Hindlimb muscle (tissue), 1 donor: ENCODE results near the gene PUS1. TPM values are rescaled to one million over a fixed set of nuclear protein-coding genes. Genes with fewer than 3 reads are reported as not detected.
"Not testable (repeated sequence)": the region's sequence is repeated elsewhere in the genome, so short reads cannot be mapped to it uniquely, and the experiment has no call there.

Experiments
- DNase-seq: peaks from one replicate; pipeline ENCODE4 v3.0.0-alpha.2; 2013
- polyA plus RNA-seq: library from polyadenylated mRNA; unstranded; fragments of 120-200 nt; gene quantifications from one replicate; pipeline ENCODE4 v1.2.1, GENCODE V29; 2013; ENCODE audit not compliant: insufficient read length

Gene PUS1
- polyA plus RNA-seq, 1 donor = 14.1 TPM

- DNase-seq = no peak
These were observed 11.1 kb downstream of the PUS1 start for GRCh38 chr12:131940141-131940547.

DNA sequence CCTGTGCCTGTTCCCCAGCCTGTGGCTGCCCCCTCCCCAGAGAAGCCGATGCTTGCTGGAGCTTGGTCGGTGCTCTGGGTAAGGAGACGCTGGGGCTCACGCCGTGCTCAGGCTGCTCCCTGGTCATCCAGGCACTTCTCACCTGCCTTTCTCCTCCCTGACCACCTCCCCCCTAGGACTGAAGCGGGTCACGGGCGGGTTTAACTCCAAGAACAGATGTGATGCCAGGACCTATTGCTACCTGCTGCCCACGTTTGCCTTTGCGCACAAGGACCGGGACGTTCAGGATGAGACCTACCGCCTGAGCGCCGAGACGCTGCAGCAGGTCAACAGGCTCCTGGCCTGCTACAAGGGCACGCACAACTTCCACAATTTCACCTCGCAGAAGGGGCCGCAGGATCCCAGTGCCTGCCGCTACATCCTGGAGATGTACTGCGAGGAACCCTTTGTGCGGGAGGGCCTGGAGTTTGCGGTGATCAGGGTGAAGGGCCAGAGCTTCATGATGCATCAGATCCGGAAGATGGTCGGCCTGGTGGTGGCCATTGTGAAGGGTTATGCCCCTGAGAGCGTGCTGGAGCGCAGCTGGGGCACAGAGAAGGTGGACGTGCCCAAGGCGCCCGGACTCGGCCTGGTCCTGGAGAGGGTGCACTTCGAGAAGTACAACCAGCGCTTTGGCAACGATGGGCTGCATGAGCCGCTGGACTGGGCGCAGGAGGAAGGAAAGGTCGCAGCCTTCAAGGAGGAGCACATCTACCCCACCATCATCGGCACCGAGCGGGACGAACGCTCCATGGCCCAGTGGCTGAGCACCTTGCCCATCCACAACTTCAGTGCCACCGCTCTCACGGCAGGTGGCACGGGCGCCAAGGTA is 12.3 kb downstream of the PUS1 start:
- no peak for DNase-seq

DNA sequence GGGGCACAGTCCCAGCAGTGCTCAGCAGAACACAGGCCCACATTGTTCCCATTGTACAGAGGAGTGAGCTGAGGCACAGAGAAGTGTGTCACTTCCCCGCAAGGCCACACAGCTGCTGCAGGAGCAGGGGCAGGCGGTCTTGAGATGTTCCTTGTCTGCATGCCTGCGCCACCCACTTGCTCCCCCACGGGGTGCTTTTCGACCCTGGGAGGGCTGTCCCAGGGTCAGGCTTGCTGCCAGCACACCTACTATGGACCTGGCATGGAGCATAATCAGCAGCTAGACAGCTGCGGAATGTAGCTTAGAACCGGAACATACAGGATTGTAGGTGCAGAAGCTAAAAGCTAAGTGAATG is 12.9 kb downstream of the PUS1 start:
- no peak for DNase-seq

- DNase-seq = no peak
These were observed 13.6 kb downstream of the PUS1 start for GRCh38 chr12:131942671-131943070.

DNA sequence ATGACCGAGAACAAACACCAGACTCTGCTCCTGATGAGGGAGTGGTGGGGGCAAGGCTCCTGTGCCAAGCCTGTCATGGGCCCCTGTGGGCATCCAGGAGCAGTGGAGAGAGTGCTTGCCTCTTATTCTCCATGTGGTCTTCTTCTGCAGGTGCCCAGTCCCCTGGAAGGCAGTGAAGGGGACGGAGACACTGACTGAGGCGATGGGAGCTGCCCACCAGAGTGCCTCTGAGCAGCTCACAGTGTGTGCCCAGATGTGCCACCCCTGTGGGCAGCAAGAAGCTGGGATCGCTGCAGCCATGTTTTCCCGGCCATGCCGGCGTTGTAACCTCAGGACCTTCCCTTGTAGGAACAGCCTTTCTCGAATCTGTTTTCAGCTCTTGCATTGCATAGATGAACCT is 14.3 kb downstream of the PUS1 start:
- DNase-seq = no peak

- DNase-seq = no peak
These were observed 14.8 kb downstream of the PUS1 start for GRCh38 chr12:131943876-131944275.

- DNase-seq = no peak
These were observed 15.7 kb downstream of the PUS1 start for GRCh38 chr12:131944601-131945251.

- no peak for DNase-seq
These were observed 17.7 kb downstream of the PUS1 start for GRCh38 chr12:131946757-131947156.

DNA sequence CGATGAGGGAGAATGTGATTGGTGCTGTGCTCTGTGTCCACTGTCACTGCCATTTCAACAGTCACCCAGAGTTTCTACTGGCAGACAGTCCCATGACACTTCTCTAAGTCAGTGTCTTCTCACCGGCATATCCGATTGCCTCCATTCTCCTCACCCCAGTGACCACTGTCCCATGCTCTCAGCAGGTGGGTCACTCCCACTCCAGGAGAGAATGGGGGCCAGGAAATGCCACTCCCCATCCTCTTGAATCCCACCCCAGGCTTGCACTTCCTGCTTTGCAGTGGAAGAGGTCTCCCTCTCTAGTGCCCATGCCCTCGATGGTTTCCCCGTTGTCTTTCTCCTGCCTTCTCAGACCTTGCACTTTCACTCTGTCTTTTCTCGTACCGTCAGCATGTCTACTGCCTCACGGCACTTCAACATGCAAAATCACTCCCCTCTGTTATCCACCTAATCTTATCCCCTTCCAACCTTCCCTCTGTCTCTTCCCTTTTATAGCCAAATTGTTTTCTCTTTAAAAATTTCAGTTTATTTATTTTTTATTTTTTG is 18.5 kb downstream of the PUS1 start:
- DNase-seq = no peak

- no peak for DNase-seq
These were observed 19.2 kb downstream of the PUS1 start for GRCh38 chr12:131948166-131948712.

DNA sequence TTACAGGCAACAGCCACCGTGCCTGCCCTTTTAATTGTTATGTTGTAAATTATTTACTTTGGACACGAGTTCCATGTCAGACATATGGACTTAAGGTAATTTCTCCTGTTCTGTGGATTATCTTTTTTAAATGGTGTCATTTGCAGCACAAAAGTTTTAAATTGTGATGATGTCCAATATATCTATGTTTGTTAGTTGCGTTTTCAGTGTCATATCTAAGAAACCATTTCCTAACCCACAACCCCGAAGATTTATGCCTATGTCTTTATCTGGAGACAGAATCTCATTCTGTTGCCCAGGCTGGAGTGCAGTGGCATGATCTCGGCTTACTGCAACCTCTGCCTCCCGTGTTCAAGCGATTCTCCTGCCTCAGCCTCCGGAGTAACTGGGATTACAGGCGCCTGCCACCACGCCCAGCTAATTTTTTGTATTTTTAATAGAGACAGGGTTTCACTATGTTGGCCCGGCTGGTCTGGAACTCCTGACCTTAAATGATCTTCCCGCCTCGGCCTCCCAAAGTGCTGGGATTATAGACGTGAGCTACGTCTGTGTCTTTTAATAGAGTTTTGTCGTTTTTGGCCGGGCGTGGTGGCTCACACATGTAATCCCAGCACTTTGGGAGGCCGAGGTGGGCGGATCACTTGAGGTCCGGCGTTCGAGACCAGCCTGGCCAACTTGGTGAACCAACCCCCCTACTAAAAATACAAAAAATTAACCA is 19.8 kb downstream of the PUS1 start:
- not testable (repeated sequence) for DNase-seq

- DNase-seq = peak; percentile 97
These were observed 20.5 kb downstream of the PUS1 start, which contains the start of gene EP400 for GRCh38 chr12:131949431-131950181. Gene EP400 (plus strand): TSS chr12:131949942. CDS start chr12:131960620, 10,678 bp downstream.

DNA sequence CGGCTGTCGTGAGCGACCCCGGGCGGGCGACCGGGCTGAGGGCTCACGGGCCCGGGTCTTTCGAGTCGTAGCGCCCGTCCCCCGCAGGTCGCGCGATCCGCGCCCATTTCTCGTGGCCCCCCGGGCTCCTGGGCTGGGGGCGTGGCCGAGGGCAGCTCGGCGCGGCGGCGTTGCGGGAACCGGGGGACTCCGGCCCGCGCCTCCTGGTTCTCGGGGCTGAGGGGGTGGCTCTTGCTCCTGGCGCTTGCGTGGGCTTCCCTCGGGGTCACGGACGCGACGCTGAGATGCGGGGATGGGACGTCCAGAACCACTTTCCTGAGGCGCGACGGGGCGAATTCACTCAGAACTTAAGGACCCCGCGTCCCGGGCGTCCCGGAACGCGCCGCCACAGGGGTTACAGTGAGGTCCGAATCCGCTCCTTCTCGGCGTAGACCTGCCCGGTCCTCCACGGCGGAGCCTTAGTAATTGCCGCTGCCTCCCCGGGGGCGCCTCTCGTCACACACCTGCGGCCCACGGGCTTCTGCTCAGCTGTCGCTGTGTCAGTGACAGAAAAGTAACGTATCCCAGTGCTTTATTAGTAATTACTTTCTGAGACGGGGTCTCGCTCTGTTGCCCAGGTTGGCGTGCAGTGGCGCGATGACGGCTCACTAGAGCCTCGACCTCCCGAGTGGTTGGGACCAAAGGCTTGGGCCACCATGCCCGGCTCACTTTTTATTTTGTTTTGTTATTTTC is 21.3 kb downstream of the PUS1 start:
- DNase-seq = no peak

DNA sequence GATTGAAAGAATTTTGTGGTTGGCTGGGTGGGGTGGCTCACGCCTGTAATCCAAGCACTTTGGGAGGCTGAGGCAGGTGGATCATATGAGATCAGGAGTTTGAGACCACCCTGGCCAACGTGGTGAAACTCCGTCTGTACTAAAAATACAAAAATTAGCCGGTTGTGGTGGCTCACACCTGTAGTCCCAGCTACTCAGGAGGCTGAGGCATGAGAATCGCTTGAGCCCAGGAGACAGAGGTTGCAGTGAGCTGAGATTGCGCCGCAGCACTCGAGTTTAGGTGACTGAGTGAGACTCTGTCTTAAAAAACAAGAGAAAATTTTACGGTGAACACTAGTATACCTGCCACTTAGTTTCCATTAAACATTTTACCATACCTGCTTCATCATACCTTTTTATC is 24.7 kb downstream of the PUS1 start:
- DNase-seq = not testable (repeated sequence)

DNA sequence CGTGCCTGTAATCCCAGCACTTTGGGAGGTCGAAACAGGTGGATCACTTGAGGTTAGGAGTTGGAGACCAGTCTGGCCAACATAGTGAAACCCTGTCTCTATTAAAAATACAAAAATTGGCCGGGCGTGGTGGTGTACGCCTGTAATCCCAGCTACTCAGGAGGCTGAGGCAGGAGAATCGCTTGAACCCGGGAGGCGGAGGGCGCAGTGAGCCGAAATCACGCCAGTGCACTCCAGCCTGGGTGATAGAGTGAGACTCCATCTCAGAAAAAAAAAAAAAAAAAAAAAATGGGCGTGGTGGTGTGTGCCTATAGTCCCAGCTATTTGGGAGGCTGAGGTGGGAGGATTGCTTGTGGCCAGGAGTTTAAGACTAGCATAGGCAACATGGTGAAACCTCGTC is 25.4 kb downstream of the PUS1 start:
- DNase-seq = not testable (repeated sequence)

DNA sequence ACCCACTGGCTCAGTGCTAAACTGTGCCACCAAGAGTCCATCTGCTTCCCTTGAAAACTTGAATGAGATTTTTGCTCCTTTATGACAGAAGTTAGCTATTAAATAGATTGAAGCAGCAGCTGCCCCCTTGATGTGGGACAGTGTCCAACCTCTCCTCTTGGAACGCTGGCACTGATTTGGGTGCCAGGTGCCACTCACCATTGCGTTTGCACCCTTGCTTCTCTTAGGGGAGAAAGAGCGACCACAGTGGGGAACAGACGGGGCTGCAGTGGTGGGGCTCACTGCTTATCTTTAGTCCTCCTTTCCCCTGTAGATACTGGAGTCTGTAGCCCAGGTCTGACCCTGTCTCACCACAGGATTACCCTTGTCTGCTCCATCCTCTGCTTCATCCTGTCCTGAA is 30.0 kb downstream of the PUS1 start:
- DNase-seq = no peak

GRCh38 chr12:131959641-131960589 is 30.8 kb downstream of the PUS1 start:
- no peak for DNase-seq

GRCh38 chr12:131960590-131961325 is 31.7 kb downstream of the PUS1 start:
- DNase-seq = not testable (repeated sequence)

DNA sequence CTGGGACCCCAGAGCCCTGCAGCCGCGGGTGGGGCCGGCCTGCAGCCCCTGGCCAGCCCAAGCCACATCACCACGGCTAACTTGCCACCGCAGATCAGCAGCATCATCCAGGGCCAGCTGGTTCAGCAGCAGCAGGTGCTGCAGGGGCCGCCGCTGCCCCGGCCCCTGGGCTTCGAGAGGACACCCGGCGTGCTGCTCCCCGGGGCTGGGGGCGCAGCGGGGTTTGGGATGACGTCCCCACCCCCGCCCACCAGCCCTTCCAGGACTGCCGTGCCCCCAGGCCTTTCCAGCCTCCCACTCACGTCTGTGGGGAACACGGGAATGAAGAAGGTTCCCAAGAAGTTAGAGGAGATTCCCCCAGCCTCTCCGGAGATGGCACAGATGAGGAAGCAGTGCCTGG is 32.3 kb downstream of the PUS1 start:
- DNase-seq = not testable (repeated sequence)
